IMR-90 (cell line): ENCODE measurements around the gene CA9. TPM values are rescaled to one million over a fixed set of nuclear protein-coding genes. Genes with fewer than 3 reads are reported as not detected.

Experiments used
- ATAC-seq: fragments of 200-7000 bp; cut with Tn5 transposase; 2 replicates; pipeline ENCODE4 v1.9.1; 2020; ENCODE audit warnings: low read depth, mild to moderate bottlenecking, moderate library complexity
- BruUV-seq: library from RNA; stranded (reverse); fragments of 400-500 nt; replicated peaks from 2 replicates; lab custom pipeline; 2021; lab: Mats Ljungman, UMichigan
- CTCF ChIA-PET: fragments of 300-600 bp; formaldehyde crosslinking; extraction: SDS; loops from one replicate; lab custom pipeline; 2021; ENCODE audit warnings: antibody characterized with exemption; lab: Yijun Ruan, JAX
- POLR2A ChIA-PET: fragments of 300-600 bp; sonication (Branson Sonifier 250); formaldehyde crosslinking; loops from one replicate; lab custom pipeline; 2022; ENCODE audit warnings: antibody characterized with exemption; ENCODE audit not compliant: unreplicated experiment; lab: Charles Lee
- DNase-seq: peaks from one replicate; pipeline ENCODE4 v3.0.0; 2013
- H2AFZ ChIP-seq: replicated peaks from 2 replicates; pipeline ENCODE3; 2013; ENCODE audit warnings: low read length, mild to moderate bottlenecking; ENCODE audit not compliant: poor library complexity
- H2AK5ac ChIP-seq: 2 replicates; pipeline ENCODE4 v1.6.1; 2013; ENCODE audit warnings: low read depth, low read length, inconsistent platforms
- H2AK9ac ChIP-seq: replicated peaks from 2 replicates; pipeline ENCODE3; 2013; ENCODE audit warnings: mild to moderate bottlenecking, low read depth, low read length, moderate library complexity; ENCODE audit not compliant: poor library complexity
- H2BK120ac ChIP-seq: 2 replicates; pipeline ENCODE4 v1.6.1; 2013; ENCODE audit warnings: low read depth, low read length, inconsistent platforms
- H2BK15ac ChIP-seq: 3 replicates; pipeline ENCODE4 v1.6.1; 2013; ENCODE audit warnings: low read depth, low read length, inconsistent platforms
- H2BK20ac ChIP-seq: 2 replicates; pipeline ENCODE4 v1.6.1; 2013; ENCODE audit warnings: low read depth, mild to moderate bottlenecking, inconsistent platforms, low read length, moderate library complexity
- H2BK5ac ChIP-seq: 2 replicates; pipeline ENCODE4 v1.6.1; 2013; ENCODE audit warnings: mild to moderate bottlenecking, low read depth, low read length, inconsistent platforms; ENCODE audit not compliant: poor library complexity, severe bottlenecking
- H3K14ac ChIP-seq: replicated peaks from 2 replicates; pipeline ENCODE4 v1.6.1; 2013; ENCODE audit warnings: low read depth, low read length, inconsistent platforms
- H3K18ac ChIP-seq: 2 replicates; pipeline ENCODE4 v1.6.1; 2013; ENCODE audit warnings: low read depth, low read length, control low read depth
- H3K23ac ChIP-seq: 2 replicates; pipeline ENCODE4 v1.6.1; 2013; ENCODE audit warnings: low read depth, low read length, inconsistent platforms
- H3K27ac ChIP-seq: 2 replicates; pipeline ENCODE4 v1.5.1; 2013; ENCODE audit warnings: mild to moderate bottlenecking, control low read depth, low read length; ENCODE audit not compliant: insufficient read depth
- H3K27me3 ChIP-seq: 2 replicates; pipeline ENCODE4 v1.6.1; 2013; ENCODE audit warnings: low read length; ENCODE audit not compliant: control insufficient read depth, insufficient read depth
- H3K36me3 ChIP-seq: 2 replicates; pipeline ENCODE4 v1.6.1; 2013; ENCODE audit warnings: low read length, mixed read lengths; ENCODE audit not compliant: control insufficient read depth, insufficient read depth
- H3K4ac ChIP-seq: 2 replicates; pipeline ENCODE4 v1.6.1; 2013; ENCODE audit warnings: low read depth, low read length, inconsistent platforms
- H3K4me1 ChIP-seq: 2 replicates; pipeline ENCODE4 v1.6.1; 2013; ENCODE audit warnings: low read length, mixed read lengths; ENCODE audit not compliant: control insufficient read depth, insufficient read depth
- H3K4me2 ChIP-seq: 2 replicates; pipeline ENCODE4 v1.6.1; 2013; ENCODE audit warnings: low read depth, mild to moderate bottlenecking, control low read depth, low read length, moderate library complexity
- H3K4me3 ChIP-seq: 2 replicates; pipeline ENCODE4 v1.5.1; 2013; ENCODE audit warnings: low read depth, mild to moderate bottlenecking, control low read depth, low read length, moderate library complexity; ENCODE audit not compliant: insufficient read depth
- H3K56ac ChIP-seq: 2 replicates; pipeline ENCODE4 v1.6.1; 2013; ENCODE audit warnings: low read length, inconsistent platforms; ENCODE audit not compliant: insufficient read depth; ENCODE audit errors: extremely low read depth
- H3K79me1 ChIP-seq, 2 experiments: 2 replicates each; pipeline ENCODE4 v1.6.1; 2013; ENCODE audit warnings: low read length in 2 of 2, inconsistent platforms in 1 of 2, low read depth in 1 of 2
- H3K9ac ChIP-seq: 2 replicates; pipeline ENCODE4 v1.6.1; 2013; ENCODE audit warnings: low read depth, low read length, control low read depth
- H3K9me1 ChIP-seq: 2 replicates; pipeline ENCODE4 v1.6.1; 2013; ENCODE audit warnings: low read length, inconsistent platforms; ENCODE audit not compliant: insufficient read depth
- H3K9me3 ChIP-seq: 2 replicates; pipeline ENCODE4 v1.6.1; 2013; ENCODE audit warnings: low read length; ENCODE audit not compliant: control insufficient read depth, insufficient read depth
- H4K20me1 ChIP-seq: 2 replicates; pipeline ENCODE4 v1.6.1; 2013; ENCODE audit warnings: low read length, inconsistent platforms; ENCODE audit not compliant: insufficient read depth
- H4K5ac ChIP-seq: 2 replicates; pipeline ENCODE4 v1.6.1; 2013; ENCODE audit warnings: mild to moderate bottlenecking, low read depth, low read length, control low read depth
- H4K8ac ChIP-seq, 2 experiments: 2 replicates each; pipeline ENCODE4 v1.6.1; 2013; ENCODE audit warnings: low read depth in 2 of 2, low read length in 2 of 2, control low read depth in 1 of 2, inconsistent platforms in 1 of 2
- H4K91ac ChIP-seq: 2 replicates; pipeline ENCODE4 v1.6.1; 2013; ENCODE audit warnings: low read depth, low read length, inconsistent platforms; ENCODE audit not compliant: insufficient read depth
- FOS ChIP-seq: fragments of 150-350 bp; IDR thresholded peaks from 2 replicates; pipeline ENCODE4 v1.6.1; 2016; ENCODE audit warnings: low read depth, low read length
- MAFK ChIP-seq: IDR thresholded peaks from 2 replicates; pipeline ENCODE4 v1.6.1; 2012; ENCODE audit warnings: low read depth, low read length, improper control_type of control experiment
- SMC3 ChIP-seq: fragments of 150-350 bp; IDR thresholded peaks from 2 replicates; pipeline ENCODE4 v1.6.1; 2016; ENCODE audit warnings: low read depth, mild to moderate bottlenecking, antibody characterized with exemption, low read length, moderate library complexity
- WGBS, 2 experiments: methylation state at CpG; one replicate each; pipeline versions ENCODE4 v1.1.5 to v1.1.7; 2013; ENCODE audit warnings: missing lambda C conversion rate in 2 of 2; ENCODE audit not compliant: insufficient read length in 1 of 2; ENCODE audit errors: extremely low coverage in 2 of 2; 5-methylcytosine and 5-hydroxymethylcytosine counted together
- dilution Hi-C: fragments of 300-500 bp; cut with HindIII; formaldehyde crosslinking; loops from one replicate; pipeline ENCODE4 v1.14.3; 2018; ENCODE audit warnings: low sequenced_read_pairs; ENCODE audit not compliant: unreplicated experiment
- in situ Hi-C: fragments of 300-500 bp; cut with MboI; formaldehyde crosslinking; loops from 3 replicates; pipeline ENCODE4 v1.14.3; 2019; ENCODE audit warnings: low sequenced_read_pairs, inconsistent platforms, mixed read lengths
- intact Hi-C: fragments of 100-400 bp; cut with micrococcal nuclease; formaldehyde crosslinking; loops from 2 replicates; pipeline ENCODE4 v1.10.0; 2022
- polyA plus RNA-seq, 3 experiments: library from polyadenylated mRNA; depleted of rRNA; stranded (reverse); fragments of >200 nt; gene quantifications; 2 replicates each; pipeline ENCODE4 v1.2.3, GENCODE V29; 2012; ENCODE audit warnings: low replicate concordance in 1 of 3
- total RNA-seq: library from RNA; depleted of rRNA; stranded (reverse); fragments of >200 nt; gene quantifications from 2 replicates; pipeline ENCODE4 v1.2.3, GENCODE V29; 2012

The CA9 gene
- total and polyA plus RNA-seq, 2 of the 4 experiments (the other 2 are of a cell fraction) = 0.54 to 3.9 TPM

DNA sequence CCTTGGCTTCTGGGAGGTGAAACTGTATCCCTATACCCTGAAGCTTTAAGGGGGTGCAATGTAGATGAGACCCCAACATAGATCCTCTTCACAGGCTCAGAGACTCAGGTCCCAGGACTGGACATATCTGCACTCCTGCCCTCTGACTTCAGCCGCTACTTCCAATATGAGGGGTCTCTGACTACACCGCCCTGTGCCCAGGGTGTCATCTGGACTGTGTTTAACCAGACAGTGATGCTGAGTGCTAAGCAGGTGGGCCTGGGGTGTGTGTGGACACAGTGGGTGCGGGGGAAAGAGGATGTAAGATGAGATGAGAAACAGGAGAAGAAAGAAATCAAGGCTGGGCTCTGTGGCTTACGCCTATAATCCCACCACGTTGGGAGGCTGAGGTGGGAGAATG lies 5.4 kb downstream of the CA9 start:
- no CpG with 5 or more reads among the region's 5 CpGs for WGBS, 2 experiments
- Histone ChIP-seq H3K9me1 (peaks cover 44% of the 10 kb centered on the region), H3K14ac (0 out of 2 replicates have a peak overlapping the region, but pooled peaks have one; percentile 14), H3K4ac (peak overlapping the region; percentile 50), H2AK9ac (no peak overlapping the region), H3K4me3 (no peak overlapping the region), H2AK5ac (peak overlapping the region; percentile 68), H2BK20ac (peak overlapping the region; percentile 55; the same call in 1 of the 2 replicates), H2BK5ac (peak overlapping the region; percentile 39), H3K9me3 (no peaks in the 10 kb centered on the region), H3K27ac (peak overlapping the region; percentile 36; the same call in 1 of the 2 replicates), H3K27me3 (no peaks in the 10 kb centered on the region), H3K4me2 (no peak overlapping the region), H4K5ac (peak overlapping the region; percentile 4; the same call in 1 of the 2 replicates), H4K8ac (no peak overlapping the region), H3K9ac (no peak overlapping the region), H2AFZ (no peak overlapping the region), H4K20me1 (peaks cover 42% of the 10 kb centered on the region), H2BK120ac (peak overlapping the region; percentile 59), H3K18ac (no peak overlapping the region; the same call in 1 of the 2 replicates), H3K79me1 (peaks cover 9 to 40% of the 10 kb centered on the region in 2 experiments), H3K23ac (no peak overlapping the region), H3K36me3 (peaks cover 27% of the 10 kb centered on the region), H4K91ac (peak overlapping the region; percentile 61), H2BK15ac (peak overlapping the region; percentile 23; the same call in 1 of the 3 replicates), H3K4me1 (peaks cover 36% of the 10 kb centered on the region), H3K56ac (no peak overlapping the region)
- ATAC-seq (no peak), DNase-seq (no peak)
- BruUV-seq = no TSS peak
- ChIA-PET POLR2A (interaction anchor here (2.2 to 2.7 kb wide), 2 partner anchors 11 to 18 kb away, joined by 11 to 25 read pairs; partner anchors contain the start of gene TPM2), CTCF (no interaction called here)
- intact Hi-C loops (no loop called here), in situ Hi-C loops (no loop called here), dilution Hi-C loops (no loop called here)
- no peak for TF ChIP-seq FOS
- TF ChIP-seq MAFK = no peak
- no peak for TF ChIP-seq SMC3
